NB4 (cell line): ENCODE data around the gene DPP10.

Experiments used
- CTCF ChIP-seq: IDR thresholded peaks from one replicate; pipeline ENCODE4 v1.5.1; 2012; ENCODE audit warnings: low read depth, low read length
- POLR2A ChIP-seq: IDR thresholded peaks from 2 replicates; pipeline ENCODE4 v1.6.1; 2011; ENCODE audit warnings: mild to moderate bottlenecking; ENCODE audit not compliant: insufficient read length; ENCODE audit errors: extremely low read depth

- TF ChIP-seq CTCF (no peak), POLR2A (no peak)
Observed at GRCh38 chr2:114728372-114728771, 285.9 kb downstream of the DPP10 start.
